Right kidney (tissue), 9 donors: ENCODE results near the gene PLAAT5.
"Not testable (repeated sequence)": the region's sequence is repeated elsewhere in the genome, so short reads cannot be mapped to it uniquely, and the experiment has no call there.

Source experiments
- DNase-seq: peaks from one replicate; pipeline ENCODE4 v3.0.0-alpha.2; 2016
- long read RNA-seq, 8 donors: transcript quantifications; one replicate each; lab custom pipeline, GENCODE V29; 2026

Gene PLAAT5
- long read RNA-seq, donor 1, partial matches to known transcripts = 6 of 6 reads
- long read RNA-seq, donor 1, other reads (novel, unspliced or antisense) = 0 of 6 reads
- long read RNA-seq, donor 2, partial matches to known transcripts = 5 of 5 reads
- long read RNA-seq, donor 2, other reads (novel, unspliced or antisense) = 0 of 5 reads
- long read RNA-seq, donor 3, partial matches to known transcripts = 13 of 13 reads
- long read RNA-seq, donor 3, other reads (novel, unspliced or antisense) = 0 of 13 reads
- long read RNA-seq, donor 4, partial matches to known transcripts = 8 of 8 reads
- long read RNA-seq, donor 4, other reads (novel, unspliced or antisense) = 0 of 8 reads
- long read RNA-seq, donor 5, partial matches to known transcripts = 5 of 5 reads
- long read RNA-seq, donor 5, other reads (novel, unspliced or antisense) = 0 of 5 reads
- long read RNA-seq, donor 6, partial matches to known transcripts = 7 of 7 reads
- long read RNA-seq, donor 6, other reads (novel, unspliced or antisense) = 0 of 7 reads
- long read RNA-seq, donor 7 = 0 reads
- long read RNA-seq, donor 8, partial matches to known transcripts = 9 of 9 reads
- long read RNA-seq, donor 8, other reads (novel, unspliced or antisense) = 0 of 9 reads

DNA sequence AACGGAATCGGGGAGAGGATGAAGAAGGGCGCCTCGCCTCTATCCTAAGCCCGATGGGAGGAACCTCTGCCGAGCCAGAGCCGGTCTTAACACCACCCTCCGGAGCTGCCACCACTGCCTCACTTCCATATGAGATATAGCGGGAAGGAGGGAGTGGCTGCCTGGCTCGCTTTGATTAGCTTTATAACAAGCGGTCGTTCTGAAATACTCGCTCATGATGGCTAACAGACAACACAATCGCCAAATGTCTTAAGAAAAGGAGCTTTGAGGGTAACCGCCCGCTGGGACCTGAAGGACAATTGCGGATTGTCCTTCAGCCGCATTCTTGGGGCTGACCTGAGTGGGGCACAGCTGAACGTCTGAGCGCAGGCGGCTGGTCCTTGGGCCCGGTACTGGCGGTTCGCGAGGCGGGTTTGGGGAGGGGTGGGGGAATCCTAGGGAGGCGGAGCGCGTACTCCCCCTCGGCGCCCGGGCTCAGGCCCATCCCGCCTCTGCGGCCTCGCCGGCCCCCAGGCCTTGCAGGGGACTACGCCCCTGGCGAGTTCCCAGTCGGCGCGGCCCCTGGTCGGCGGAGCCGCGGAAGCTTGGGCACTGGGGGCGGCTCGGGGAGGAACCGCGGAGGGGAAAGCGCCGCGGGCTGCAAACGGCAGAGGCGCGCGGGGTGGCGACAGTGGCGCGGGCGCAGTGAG lies at the start of gene PLAAT5:
TSS of gene PLAAT5 (minus strand) at position 617 of the 689 bp plus-strand sequence. CDS start at position 484, 133 bp downstream.
- peak; percentile 69 for DNase-seq

DNA sequence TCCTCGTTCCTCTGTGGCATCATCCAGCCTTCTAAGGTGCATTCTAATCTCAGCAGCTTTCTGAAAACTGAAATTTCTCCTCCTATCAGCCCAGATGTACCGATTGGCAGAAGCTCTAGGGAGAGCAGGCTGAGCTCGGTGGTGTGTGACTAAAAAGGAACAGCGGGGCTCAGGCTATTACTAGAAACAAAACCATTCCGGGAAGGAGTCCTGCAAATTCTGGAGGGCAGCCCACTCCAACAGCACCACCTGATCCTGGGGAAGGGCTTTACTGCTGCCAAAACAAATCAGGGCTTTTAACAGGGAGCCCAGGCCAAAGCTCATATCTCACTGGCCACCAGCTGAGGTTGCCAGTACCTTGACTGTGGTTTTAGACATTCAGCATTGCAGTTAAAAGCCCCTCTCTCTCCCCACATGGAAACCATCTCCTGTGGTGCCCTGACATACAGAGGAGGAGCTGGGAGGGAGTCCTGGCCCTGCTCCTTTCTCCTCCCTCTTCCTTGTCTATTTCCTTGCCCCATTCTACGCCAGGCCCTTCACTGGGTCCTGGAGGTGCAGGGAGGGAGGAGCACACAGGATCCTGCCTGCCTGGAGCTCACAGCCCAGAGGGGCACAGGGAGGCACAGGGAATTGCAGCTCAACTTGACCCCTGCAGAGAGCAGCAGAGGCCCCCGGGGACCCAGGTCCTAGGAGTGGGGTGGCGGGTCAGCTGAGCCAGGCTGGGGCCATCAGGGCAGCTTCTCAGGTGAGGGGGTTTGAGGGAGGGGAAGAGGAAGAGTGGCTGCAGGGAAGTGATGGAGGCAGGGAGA lies 46.5 kb upstream of the PLAAT5 start:
- no peak for DNase-seq

GRCh38 chr11:63536669-63537292 lies 45.8 kb upstream of the PLAAT5 start, which contains the start of gene PLAAT4:
Gene PLAAT4 (plus strand): TSS chr11:63536808. CDS start chr11:63536869, 61 bp downstream.
- DNase-seq = peak; percentile 44

DNA sequence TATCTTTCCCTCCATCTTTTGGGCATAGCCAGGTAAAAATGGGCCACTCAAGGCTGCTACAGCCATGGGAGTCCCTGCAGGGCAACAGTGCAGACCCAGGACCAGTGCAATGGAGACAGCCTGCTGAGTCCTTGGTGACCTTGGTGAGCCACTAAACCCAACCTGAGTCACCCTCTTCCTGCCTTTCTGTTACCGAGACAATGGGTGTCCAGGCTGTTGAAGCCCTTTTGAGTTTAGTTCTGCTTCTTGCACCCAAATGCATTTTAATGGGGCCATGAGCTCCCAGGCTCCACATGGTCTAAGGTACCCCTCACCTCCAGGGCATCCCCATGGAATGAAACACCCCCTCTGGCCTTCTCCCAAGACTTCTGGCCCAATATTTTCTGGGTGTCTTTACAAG lies 44.8 kb upstream of the PLAAT5 start:
- DNase-seq = no peak

- no peak for DNase-seq
Observed at GRCh38 chr11:63534895-63535461, 44.0 kb upstream of the PLAAT5 start.

GRCh38 chr11:63534076-63534475 lies 43.1 kb upstream of the PLAAT5 start:
- DNase-seq = no peak

DNA sequence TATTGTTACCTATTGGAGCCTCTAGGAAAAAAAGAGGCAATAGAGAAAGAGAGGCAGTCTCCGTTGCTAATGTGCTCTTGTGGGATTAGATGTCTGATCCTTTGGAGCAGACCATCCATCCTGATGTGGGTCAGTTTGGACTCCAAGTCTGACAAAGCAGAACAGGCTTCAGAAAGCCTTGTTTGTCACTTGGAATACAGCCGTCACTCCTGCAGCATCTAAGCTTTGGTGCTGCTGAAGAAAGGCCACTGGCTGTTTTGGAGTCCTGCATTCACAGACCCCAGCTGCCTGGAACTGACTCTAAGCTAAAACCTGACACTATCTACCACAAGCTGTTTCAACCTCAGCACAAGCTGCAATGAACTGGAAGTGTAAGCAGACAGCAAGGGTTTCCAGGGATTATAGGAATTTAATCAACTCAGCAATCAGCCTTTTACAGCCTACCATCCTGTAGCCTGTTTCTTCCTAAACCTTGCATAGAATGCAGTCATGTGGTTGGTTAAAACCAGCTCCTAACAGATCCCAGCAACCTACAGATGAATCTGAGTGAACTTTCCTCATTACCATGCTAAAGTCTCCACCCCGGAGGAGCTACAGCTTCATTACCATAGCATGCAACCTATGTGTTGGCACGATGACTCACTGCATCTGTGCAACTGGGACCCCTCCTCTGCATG lies 42.0 kb upstream of the PLAAT5 start:
- no peak for DNase-seq

DNA sequence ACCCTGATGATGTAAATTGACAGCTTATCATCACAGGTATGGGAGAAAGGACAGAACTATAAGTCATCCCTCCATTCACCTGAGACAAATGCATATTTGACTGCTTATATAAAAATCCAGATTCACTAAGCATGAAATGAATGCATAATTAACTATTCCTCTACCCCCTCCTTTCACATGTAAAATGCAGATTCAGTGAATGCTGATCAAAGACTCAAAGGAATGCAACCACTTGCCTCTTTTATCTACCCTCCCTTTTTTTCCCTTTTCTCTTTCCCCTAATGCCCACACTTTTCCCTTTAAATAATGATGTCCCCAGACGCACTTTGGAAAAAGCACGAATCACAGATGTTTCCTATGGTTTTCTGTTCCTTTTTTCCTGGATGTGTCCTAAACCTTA lies 41.1 kb upstream of the PLAAT5 start:
- DNase-seq = no peak

DNA sequence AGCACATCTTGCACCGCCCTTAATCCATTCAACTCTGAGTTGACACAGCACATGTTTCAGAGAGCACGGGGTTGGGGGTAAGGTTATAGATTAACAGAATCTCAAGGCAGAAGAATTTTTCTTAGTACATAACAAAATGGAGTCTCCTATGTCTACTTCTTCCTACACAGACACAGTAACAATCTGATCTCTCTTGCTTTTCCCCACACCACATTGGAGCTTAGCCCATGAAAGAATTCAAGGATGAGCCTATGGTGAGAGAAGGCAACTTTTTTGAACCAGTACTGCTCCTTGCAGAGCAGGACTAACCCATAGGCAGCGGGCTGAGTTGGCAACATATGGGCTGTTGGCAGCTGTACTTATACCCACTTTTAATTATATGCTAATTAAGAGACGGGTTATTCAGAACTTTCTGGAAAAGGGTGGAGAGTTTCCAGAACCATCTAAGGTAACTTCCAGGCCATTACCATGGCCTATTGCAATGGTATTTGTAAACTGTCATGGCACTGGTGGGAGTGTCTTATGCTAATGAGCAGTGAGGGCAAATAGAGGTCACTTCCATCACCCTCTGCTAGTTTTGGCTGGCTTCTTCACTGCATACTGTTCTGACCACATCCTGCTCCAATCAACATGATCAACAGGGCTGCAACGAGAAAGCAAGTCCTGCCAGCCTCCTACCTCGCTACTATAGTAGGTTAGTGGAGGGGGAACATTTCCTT lies 40.3 kb upstream of the PLAAT5 start:
- not testable (repeated sequence) for DNase-seq

- no peak for DNase-seq
Observed at GRCh38 chr11:63530021-63530420, 39.1 kb upstream of the PLAAT5 start.

DNA sequence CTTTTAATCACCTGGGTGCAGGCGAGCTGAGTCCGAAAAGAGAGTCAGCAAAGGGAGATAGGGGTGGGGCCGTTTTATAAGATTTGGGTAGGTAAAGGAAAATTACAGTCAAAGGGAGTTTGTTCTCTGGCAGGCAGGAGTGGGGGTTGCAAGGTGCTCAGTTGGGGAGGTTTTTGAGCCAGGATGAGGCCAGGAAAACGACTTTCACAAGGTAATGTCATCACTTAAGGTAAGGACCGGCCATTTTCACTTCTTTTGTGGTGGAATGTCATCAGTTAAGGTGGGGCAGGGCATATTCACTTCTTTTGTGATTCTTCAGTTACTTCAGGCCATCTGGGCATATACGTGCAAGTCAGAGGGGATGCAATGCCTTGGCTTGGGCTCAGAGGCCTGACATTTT lies 38.4 kb upstream of the PLAAT5 start:
- DNase-seq = not testable (repeated sequence)

DNA sequence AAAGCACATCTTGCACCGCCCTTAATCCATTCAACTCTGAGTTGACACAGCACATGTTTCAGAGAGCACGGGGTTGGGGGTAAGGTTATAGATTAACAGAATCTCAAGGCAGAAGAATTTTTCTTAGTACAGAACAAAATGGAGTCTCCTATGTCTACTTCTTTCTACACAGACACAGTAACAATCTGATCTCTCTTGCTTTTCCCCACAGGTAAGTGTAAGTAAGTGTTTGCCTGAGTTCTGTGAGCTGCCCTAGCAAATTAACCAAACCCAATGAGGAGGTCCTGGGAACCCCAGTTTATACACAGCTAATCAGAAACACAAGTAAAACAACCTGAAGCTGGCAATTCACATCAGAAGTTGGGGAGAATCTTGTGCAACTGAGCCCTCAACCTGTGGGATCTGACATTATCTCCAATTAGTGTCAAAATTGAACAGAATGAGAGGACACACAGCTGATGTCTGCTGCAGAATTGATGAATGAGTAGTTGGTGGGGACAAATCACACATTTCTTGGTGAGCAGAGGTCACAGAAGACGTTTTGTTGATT lies 37.8 kb upstream of the PLAAT5 start:
- DNase-seq = not testable (repeated sequence)

GRCh38 chr11:63528156-63528555 lies 37.2 kb upstream of the PLAAT5 start:
- DNase-seq = not testable (repeated sequence)

- DNase-seq = no peak
Observed at GRCh38 chr11:63527667-63528066, 36.7 kb upstream of the PLAAT5 start.

- DNase-seq = no peak
Observed at GRCh38 chr11:63523151-63523550, 32.2 kb upstream of the PLAAT5 start.

GRCh38 chr11:63521896-63522295 lies 30.9 kb upstream of the PLAAT5 start:
- DNase-seq = no peak

GRCh38 chr11:63520606-63521170 lies 29.7 kb upstream of the PLAAT5 start:
- DNase-seq = no peak

GRCh38 chr11:63518548-63518947 lies 27.6 kb upstream of the PLAAT5 start:
- no peak for DNase-seq

GRCh38 chr11:63517156-63517555 lies 26.2 kb upstream of the PLAAT5 start:
- DNase-seq = no peak
